PC-3 (cell line): Measurements from ENCODE around the gene RNF225.

Source experiments
- EZH2 ChIP-seq: fragments of 300-600 bp; sonication (generic); IDR thresholded peaks from one replicate; pipeline ENCODE4 v1.6.1; 2017; ENCODE audit warnings: antibody characterized with exemption, mild to moderate bottlenecking, low read length; ENCODE audit not compliant: unreplicated experiment
- EZH2phosphoT487 ChIP-seq: fragments of 300-600 bp; sonication (generic); IDR thresholded peaks from 2 replicates; pipeline ENCODE4 v1.6.1; 2018; ENCODE audit warnings: mild to moderate bottlenecking, antibody characterized with exemption, low read length, borderline replicate concordance
- TF ChIP-seq, protein P1 (sequence below): fragments of 300-600 bp; sonication (generic); conservative IDR thresholded peaks from 2 replicates; pipeline ENCODE4 v1.5.1; 2017; ENCODE audit warnings: antibody characterized with exemption, low read depth, mild to moderate bottlenecking, low read length

DNA sequence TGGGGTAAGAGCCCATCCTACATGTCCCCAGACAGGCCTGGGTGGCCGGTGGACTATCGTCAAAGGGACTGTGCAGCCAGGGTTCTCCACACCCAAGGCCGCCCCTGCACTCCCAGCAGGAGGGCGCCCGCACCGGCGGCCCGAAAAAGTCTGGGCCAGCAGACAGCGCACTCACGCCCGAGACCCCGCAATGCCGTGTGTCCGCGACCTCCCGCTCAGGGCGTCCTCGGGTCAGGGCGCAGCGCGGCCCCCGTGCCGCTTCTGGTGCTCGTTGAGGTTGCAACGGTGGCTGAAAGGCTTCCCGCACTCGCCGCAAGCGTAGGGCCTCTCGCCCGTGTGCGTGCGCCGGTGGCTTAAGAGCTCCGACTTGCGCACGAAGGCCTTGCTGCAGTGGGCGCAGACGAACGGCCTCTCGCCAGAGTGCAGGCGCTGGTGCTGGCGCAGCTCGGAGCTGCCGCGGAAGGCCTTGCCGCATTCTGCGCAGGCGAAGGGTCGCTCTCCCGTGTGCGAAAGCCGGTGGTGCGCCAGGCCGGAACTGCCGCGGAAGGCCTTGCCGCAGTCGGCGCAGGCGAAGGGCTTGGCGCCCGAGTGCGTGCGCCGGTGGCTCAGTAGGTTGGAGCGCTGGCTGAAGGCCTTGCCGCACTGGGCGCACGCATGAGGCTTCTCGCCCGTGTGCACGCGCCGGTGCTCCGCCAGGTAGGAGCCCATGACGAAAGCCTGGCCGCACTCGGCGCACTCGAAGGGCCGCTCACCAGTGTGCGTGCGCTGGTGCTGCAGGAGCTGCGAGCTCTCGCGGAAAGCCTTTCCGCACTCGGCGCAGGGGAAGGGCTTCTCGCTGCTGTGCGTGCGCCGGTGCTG, 39.3 kb upstream of the RNF225 start:
- TF ChIP-seq, protein P1, sequence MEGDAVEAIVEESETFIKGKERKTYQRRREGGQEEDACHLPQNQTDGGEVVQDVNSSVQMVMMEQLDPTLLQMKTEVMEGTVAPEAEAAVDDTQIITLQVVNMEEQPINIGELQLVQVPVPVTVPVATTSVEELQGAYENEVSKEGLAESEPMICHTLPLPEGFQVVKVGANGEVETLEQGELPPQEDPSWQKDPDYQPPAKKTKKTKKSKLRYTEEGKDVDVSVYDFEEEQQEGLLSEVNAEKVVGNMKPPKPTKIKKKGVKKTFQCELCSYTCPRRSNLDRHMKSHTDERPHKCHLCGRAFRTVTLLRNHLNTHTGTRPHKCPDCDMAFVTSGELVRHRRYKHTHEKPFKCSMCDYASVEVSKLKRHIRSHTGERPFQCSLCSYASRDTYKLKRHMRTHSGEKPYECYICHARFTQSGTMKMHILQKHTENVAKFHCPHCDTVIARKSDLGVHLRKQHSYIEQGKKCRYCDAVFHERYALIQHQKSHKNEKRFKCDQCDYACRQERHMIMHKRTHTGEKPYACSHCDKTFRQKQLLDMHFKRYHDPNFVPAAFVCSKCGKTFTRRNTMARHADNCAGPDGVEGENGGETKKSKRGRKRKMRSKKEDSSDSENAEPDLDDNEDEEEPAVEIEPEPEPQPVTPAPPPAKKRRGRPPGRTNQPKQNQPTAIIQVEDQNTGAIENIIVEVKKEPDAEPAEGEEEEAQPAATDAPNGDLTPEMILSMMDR: no peak
- TF ChIP-seq EZH2 (no peak), EZH2phosphoT487 (no peak)
